HG02884 (cell line): Measurements from ENCODE around the gene DLG2.
"Not testable (repeated sequence)": the region's sequence is repeated elsewhere in the genome, so short reads cannot be mapped to it uniquely, and the experiment has no call there.

Source experiments
- ATAC-seq: cut with Tn5 transposase; IDR thresholded peaks from one replicate; pipeline ENCODE4 v1.9.1; 2021; ENCODE audit warnings: mild to moderate bottlenecking, moderate library complexity; ENCODE audit not compliant: unreplicated experiment

Gene DLG2

DNA sequence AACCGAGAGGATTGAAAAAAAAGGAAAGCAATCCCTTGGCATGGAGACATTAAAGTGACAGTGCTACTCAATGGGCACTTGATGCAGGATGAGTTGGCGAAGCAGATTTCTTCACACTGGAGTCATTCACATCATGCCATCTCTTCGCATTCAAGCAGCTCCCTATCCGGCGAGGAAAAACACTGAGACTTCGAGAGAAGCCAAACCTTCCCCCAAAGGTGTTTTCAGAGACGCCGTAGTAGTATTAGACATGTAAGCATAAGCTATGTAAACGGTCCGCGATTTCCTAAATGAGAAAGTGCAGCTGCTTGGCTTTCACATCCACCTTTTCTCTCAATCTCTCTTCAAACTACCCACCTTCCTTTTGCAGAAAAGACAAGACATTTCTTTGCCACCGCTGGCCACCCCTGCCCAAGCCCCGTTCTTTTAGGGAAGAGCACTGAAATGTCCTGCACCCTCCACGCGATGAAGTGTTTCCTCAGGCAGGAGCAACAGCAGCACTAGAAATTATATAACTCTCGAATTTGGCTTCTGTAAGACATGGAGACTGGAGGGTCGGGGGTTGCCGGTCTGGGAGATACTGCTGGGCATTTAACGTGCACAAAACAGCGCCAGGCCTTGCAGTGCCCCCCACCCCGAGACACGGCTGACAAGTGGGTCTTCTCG lies at the start of gene DLG2:
Gene DLG2, minus strand, starts transcription at position 13 of the 666 bp plus-strand sequence.
- no peak for ATAC-seq

DNA sequence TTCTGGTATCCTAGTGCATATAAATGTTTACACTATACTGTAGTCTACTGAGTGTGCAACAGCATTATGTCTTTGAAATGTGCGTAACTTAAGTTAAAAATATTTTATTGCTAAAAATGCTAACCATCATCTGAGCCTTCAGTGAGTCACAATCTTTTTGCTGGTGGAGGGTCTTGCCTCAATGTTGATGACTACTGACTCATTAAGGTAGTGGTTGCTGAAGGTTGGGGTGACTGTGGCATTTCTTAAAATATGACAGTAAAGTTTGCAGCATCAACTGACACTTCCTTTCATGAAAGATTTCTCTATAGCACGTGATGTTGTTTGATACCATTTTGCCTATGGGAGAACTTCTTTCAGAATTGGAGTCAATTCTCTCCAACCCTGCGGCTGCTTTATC lies 46.2 kb upstream of the DLG2 start:
- no peak for ATAC-seq

DNA sequence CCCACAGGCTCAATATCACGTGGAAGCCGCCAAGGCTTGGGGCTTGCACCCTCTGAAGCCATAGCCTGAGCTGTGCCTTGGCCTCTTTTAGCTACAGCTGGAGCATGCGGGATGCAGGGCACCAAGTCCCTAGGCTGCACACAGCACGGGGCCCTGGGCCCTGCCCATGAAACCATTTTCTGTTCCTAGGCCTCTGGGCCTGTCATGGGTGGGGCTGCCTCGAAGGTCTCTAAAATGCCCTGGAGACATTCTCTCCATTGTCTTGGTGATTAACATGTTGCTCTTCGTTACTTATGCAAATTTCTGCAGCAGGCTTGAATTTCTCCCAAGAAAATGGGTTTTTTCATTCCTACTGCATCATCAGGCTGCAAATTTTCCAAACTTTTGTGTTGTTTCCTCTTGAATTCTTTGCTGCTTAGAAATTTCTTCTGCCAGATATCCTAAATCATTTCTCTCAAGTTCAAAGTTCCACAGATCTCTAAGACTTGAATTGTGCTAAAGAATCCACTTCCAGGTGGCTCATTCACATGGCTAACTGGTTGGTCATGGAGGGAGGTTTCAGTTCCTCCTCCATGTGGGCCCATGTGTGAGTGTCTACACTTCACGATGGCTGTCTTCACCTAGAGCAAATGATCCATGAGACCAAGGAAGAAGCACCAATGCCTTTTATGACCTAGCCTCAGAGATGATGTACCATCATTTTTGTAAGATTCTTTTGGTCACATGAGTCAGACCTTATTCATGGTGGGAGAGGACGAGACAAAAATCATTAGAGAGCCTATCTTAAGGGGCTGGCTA lies 45.2 kb upstream of the DLG2 start:
- no peak for ATAC-seq

DNA sequence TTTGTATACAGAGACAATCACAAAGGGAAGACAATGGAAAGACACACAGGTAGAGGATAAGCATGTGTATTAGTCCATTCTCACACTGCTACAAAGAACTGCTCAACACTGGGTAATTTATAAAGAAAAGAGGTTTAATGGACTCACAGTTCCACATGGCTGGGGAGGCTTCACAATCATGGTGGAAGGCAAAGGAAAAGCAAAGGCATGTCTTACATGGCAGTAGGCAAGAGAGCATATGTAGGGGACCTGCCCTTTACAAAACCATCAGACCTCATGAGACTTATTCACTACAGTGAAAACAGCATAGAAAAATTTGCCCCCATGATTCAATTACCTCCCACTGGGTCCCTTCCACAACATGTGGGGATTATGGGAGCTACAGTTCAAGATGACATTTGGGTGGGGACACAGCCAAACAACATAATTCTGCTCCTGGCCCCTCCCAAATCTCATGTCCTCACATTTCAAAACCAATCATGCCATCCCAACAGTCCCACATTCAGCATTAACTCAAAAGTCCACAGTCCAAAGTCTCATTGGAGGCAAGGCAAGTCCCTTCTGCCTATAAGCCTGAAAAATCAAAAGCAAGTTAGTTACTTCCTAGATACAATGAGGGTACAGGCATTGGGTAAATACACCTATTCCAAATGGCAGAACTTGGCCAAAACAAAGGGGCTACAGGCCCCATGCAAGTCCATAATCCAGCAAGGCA lies 44.0 kb upstream of the DLG2 start:
- ATAC-seq, result not testable (repeated sequence)

DNA sequence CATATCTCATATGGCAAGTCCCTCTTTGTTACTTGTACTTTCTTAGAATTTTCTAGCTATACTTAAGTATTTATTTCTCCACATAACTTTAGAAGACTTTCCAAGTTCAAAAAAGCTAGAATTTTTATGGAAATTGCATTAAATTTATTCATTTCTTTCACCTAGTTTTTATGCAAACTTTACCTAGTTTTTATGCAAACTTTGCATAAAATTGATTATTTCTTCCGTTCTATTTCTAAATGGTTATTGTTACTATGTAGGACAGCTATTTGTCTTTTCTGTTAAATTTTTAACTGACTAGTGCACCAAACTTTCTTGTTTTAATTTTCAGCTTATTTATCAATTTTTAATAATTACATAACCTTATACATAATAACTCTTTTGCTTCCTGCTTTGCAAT lies 41.0 kb upstream of the DLG2 start:
- no peak for ATAC-seq

DNA sequence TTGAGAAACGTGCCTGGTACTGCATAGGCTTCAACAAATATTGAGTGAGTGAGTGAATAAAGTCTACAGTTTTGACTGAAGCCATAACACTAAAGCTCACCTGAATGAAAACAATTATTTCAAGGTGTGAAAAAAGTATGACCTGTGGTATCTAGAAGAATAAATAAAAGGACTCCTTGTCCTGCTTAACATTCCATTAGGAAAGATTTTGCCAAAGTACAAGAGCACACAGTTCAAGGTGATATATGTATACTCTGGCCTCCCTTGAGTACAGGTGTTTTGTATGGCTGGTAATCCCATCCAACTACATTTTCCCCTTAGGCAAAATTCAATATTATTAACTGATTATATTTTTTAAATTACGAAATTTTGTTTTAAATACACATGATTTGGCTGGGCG lies 39.5 kb upstream of the DLG2 start:
- ATAC-seq, result no peak

DNA sequence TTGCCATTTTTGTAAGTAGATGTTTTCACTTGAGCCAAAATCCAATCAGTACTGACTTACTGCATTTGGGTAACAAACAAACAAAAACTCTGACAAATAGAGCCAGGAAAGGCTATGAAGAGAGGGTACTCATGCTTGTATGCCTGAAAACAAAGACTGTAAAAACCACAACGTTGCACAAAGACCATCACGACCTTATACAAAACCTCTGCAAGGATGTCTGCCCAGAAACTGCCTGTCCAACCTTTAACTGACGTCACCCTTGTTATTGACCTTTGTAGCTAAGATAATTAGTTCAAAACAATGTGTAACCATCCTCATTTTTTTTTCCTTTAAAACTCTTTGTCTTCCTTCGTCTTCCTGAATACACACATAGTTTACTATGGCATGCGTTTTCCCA lies 38.6 kb upstream of the DLG2 start:
- ATAC-seq, result no peak

DNA sequence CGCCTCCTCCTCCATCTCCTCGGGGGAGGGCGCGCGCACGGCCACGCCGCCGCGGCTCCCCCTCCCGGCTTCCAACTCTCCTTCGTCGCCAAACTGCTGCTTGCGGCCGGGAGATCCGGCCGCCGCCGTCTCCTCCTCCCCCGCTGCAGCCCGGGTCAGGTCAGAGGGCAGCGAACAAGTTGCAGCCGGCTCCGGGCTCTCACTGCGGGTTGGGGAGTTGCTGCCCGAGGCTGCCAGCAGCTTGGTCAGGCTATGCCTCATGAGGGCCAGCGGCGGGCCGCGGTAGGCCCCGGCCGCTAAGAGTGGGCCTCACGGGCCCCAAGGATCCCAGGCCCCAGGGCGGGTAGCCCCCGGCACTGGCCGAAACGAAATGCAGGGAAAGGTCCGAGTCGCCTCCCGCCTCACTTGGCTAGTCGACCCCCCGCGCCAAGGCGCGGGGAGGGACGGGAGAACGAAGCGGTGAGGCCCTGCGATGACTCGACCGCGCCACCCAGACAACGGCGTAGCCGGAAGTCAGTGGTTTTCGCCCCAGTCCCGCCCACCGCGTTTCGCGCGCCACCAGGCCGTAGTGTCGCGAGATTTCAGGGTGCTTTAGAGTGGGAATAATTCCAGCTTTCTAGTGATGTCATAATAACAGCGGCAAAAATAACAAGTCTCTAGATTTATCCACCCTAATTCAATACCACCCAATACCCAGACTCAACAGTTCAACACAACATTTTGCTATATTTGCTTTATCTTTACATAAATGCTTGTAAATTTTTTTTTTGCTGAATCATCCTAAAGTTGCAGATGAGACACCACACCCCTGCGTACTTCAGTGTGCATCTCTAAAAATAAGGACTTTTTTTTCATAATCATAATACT lies 37.7 kb upstream of the DLG2 start, which contains the start of gene CREBZF:
Gene CREBZF, minus strand, starts transcription at position 515 of the 867 bp plus-strand sequence. Its CDS starts 254 bp downstream, at position 261.
- peak; percentile 90 for ATAC-seq

DNA sequence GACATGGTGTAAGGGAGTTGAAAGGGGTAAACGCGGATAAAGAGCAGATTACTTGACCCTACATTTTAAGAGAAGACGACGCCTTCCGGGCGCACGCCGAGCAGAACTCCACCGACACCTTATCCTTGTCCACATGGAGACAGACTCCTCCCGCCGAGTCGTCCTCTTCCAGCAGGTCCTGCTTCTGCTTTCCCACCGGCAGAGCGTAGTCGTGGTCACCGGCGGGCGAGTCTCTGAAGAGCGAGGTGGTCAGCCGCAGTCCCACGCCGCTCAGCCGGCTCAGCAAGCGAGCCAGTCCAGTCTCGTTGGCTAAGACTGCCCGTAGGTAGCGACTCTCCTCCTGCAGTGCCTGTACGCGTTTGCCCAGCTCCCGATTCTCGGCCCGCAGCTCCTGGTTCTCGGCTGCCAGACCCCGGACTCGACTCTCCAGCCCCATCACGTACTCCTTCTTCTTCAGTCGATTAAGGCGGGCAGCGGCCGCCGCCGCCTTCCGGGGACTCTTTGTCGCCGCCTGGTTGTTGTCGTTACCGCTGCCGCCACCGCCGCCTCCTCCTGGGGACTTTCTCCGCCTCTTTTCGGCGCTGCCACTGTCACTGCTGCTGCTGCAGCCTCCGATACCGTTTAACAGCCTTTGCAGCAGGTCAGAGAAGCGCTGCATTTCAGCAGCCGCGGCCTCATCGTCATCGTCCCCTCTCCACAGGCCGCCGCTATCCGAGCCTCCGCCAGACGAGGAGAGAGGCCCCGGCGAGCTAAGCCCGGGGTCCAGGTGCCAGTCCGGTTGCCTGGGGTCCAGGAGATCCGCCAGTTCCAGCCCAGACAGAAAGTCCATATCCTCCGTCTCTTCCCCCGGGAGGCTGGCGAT lies 36.8 kb upstream of the DLG2 start:
- peak; percentile 60 for ATAC-seq

DNA sequence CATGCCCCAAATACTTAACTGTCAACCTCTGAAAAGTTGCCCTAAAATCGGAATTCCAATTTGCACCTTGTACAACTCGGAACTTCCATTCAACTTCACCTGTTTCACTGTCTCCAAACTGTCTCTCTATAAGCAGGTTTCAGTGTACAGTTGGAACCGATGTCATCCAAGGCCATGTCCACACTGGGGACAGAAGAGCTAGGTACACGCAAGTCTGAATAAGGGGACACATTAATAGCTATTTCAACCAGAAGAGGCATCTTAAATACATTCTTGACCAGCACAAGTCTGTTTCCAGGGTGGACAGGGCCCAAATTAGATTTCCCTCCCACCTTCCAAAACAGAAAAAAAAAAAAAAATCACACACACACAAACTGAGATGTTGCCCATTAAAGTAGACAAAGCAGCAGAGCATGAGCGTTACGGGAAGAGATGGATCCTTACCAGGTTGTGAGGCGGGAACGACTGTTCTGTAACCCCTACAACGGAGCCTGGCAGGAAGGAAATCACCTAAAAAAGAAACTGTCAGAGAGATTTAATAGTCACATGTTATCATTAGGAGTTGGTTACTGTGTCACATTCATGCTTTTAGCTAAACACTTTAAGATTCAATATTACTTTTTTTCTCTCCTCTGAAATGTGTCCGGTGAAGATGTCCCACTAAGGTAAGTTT lies 36.1 kb upstream of the DLG2 start:
- no peak for ATAC-seq

DNA sequence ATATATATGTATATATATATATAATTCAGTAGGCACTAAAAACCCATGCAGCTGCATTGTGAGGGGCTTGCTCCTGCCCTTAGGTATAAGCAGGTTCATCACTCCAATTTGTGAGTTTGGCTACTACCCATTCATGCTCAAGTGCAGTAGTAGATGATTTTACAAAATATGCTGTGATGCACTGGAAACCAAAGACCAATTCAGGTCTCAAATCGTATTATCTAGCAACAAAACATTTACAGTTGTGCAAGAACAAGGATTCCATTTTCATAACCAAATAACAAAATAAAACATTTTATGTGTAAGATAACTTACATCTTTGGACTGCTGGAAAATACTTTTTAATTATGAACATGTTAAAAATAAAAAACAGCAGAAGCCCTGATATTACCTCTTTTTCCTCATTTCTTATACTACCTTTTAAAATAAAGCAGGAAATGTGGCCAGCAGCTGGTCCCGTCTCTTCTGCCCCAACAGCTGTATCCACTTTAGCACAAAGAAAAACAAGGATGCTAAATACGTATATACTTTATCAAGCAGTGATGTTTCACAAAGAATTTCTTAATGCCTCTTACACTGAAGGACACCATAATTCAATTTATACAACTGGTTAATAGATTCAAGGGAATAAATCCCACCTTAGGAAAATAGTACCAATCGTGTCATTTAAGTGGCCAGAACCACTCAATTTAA lies 35.0 kb upstream of the DLG2 start:
- no peak for ATAC-seq

DNA sequence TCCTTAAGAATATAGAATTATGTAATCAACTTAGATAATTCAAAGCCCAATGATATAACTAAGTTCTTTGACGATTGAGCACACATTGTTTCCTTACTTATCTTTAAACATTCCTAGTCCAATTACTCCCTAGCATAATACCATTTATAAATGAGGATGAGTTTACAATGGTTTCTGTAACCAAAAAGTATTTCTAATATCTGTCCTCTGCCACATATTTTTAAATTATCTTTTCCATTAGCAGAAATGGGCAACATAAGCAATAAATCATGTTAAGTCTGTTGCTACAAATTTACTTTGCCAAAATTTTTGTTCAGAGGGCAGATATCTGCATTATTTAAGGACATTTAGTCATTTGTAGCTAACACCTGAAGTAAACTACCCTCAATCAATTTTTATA lies 31.0 kb upstream of the DLG2 start:
- ATAC-seq, result no peak

DNA sequence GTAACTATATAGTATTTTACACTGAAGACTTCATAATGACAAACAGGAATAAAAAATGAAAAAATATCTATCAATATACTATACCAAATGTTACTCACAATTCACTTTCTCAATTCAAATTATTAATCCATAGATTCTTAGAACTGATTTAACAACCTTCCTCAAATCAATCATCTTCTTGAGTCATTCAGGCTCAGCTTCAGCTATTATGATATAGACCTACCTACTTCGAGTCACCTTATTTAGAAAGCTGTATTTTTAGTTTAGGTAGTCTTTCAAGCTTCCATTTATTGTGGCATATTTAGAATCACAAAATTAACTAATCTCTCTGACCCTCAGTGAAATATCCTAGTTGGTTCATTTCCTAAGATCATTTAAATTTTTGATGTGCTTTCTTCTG lies 29.6 kb upstream of the DLG2 start:
- ATAC-seq, result no peak

DNA sequence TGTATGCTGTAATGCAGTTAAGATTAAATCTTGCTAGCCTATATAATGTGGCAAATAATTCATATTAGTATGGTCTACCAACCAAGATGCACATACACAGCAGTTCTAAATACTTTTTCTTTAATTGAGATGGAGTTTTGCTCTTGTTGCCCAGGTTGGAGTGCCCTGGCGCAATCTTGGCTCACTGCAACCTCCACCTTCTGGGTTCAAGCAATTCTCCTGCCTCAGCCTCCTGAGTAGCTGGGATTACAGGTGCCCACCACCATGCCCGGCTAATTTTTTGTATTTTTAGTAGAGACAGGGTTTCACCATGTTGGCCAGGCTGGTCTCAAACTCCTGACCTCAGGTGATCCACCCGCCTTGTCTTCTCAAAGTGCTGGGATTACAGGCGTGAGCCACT lies 27.2 kb upstream of the DLG2 start:
- not testable (repeated sequence) for ATAC-seq

DNA sequence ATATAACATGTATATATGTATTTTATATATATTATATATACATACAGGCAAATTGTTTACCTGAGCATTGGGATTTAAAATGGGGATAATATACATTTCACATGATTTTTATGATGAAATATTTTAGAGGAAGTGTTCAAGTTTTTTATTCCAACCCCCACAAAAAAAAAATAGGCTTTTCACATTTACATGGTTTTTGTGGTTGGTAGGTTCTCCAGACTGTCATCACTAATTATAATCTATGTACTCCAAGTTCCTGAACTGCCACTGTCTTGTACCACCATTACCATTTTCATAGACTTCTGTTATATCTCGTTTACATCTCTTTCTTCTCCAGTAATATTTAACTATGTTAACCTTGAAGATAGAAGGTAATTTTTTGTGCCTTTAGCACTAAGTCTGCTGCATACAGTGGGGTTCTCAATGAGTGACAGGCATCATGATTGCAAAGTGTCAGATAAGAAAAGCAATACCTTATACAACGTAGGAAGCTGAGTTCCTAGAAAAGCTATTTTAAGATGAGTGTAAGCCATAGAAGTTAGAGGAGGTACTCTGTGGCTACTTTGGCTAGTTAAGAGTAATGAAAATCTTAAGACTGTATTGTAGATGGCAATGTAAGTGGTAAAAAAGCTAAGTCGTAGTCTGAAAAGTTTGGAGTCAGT lies 25.8 kb upstream of the DLG2 start:
- no peak for ATAC-seq

DNA sequence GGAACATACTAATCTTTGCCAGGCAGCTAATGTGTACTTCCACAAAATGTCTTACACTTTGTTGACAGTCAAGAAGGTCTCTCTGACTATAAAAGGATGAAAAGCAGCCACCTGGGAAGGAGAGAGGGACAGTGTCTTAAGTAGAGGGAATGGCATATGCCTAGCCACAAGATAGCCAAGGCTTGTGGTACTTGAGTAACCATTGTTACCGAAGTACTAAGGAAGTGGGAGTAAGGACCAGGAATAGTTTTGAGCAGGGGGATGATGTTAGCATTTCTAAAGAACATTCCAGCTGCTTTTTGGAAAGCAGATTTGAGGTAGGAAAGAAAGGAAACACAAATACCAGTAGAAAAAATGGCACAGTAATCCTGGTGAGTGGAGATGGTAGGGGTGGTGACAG lies 24.0 kb upstream of the DLG2 start:
- ATAC-seq, result no peak

DNA sequence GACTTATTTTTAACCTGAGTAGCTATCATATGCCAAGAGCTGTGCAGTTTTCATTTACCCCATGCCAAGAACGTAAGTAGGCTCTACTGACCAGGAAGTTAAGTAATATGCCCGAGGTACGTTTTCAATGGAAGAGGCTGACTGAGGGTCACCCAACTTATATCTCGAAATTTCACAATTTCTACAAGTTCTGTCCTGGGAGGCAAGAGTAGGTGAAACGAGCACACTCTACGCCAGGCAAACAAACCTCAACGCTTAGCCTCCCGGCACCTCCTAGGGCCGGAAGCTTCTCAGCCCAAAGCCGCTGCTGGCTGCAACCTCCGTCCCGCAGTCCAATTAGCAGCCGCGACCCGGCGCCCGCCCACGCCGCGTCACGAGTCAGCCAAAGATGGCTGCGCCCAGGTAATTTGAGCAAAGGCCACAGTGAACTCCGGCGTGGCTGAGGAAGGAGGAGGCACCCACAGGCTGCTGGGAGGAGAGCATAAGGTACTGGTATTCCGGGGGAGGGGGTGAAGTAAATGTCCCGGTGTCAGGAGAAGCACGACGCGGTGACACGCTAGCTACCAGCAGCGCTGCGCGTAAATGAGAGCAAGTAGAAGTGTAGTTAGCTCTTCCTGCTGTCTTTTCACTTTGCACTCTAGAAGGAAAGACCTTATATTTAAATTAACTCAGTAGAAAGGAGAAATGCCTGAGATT lies 20.6 kb upstream of the DLG2 start, which contains the start of gene TMEM126A:
Gene TMEM126A, plus strand, starts transcription at position 364 of the 696 bp plus-strand sequence. CDS start 2,289 bp downstream, outside the sequence.
- ATAC-seq, result peak; percentile 98
